Kidney (tissue), 14 donors: ENCODE results near the gene SLC25A31. TPM values are rescaled to one million over a fixed set of nuclear protein-coding genes. Genes with fewer than 3 reads are reported as not detected.
A peak's percentile ranks its signal among the peaks of the same experiment; 100 is the strongest.

ENCODE experiments used
- DNase-seq, 5 donors: peaks; one replicate each; pipeline ENCODE4 v3.0.0-alpha.2; 2013 to 2020
- FAIRE-seq: peaks from 2 replicates; lab custom pipeline; 2012; peaks lifted over from hg19 to GRCh38; lab: Jason Lieb, UNC
- H3K27ac ChIP-seq, 2 donors: one replicate each; pipeline ENCODE4 v1.7.0; 2013; ENCODE audit warnings: low read depth in 2 of 2, low read length in 2 of 2, inconsistent platforms in 1 of 2
- H3K27me3 ChIP-seq: one replicate; pipeline ENCODE4 v1.7.1; 2013; ENCODE audit warnings: low read length, inconsistent platforms; ENCODE audit not compliant: control insufficient read depth, insufficient read depth
- H3K36me3 ChIP-seq, 3 donors: one replicate each; pipeline versions ENCODE4 v1.7.0 to v1.7.1; 2013; ENCODE audit warnings: low read length in 3 of 3, control low read depth in 1 of 3, inconsistent platforms in 1 of 3; ENCODE audit not compliant: insufficient read depth in 3 of 3, control insufficient read depth in 2 of 3
- H3K4me1 ChIP-seq, 3 donors: one replicate each; pipeline versions ENCODE4 v1.7.0 to v1.7.1; 2013; ENCODE audit warnings: low read length in 3 of 3, inconsistent platforms in 1 of 3, low read depth in 1 of 3; ENCODE audit not compliant: control insufficient read depth in 2 of 3, insufficient read depth in 2 of 3
- H3K4me3 ChIP-seq, 3 donors: one replicate each; pipeline versions ENCODE4 v1.7.0 to v1.8.1; 2013; ENCODE audit warnings: low read length in 3 of 3, control low read depth in 1 of 3, inconsistent platforms in 1 of 3
- H3K9ac ChIP-seq, 3 donors: one replicate each; pipeline versions ENCODE4 v1.7.0 to v1.7.1; 2013; ENCODE audit warnings: low read length in 3 of 3, control low read depth in 1 of 3, inconsistent platforms in 1 of 3
- H3K9me3 ChIP-seq, 3 donors: one replicate each; pipeline versions ENCODE4 v1.7.0 to v1.7.1; 2013; ENCODE audit warnings: low read length in 3 of 3, control low read depth in 1 of 3, inconsistent platforms in 1 of 3; ENCODE audit not compliant: control insufficient read depth in 2 of 3, insufficient read depth in 1 of 3
- intact Hi-C: fragments of 100-400 bp; cut with DNase I; formaldehyde crosslinking; loops from one replicate; pipeline ENCODE4 v1.11.1; 2022
- polyA plus RNA-seq: library from polyadenylated mRNA; stranded (reverse); fragments of 350-450 nt; fragmentation: Illumina TruSeq; extraction: RNeasy Lipid Tissue Mini Kit (QIAGEN cat#74804); gene quantifications from one replicate; pipeline ENCODE4 v1.2.3, GENCODE V29; 2014; ENCODE audit warnings: low read depth, low replicate concordance; ENCODE audit not compliant: insufficient read depth
- total RNA-seq: library from RNA; stranded (reverse); fragmentation: NEBNext Ultra II Directional; extraction: Animal tissue kit (Norgen Biotek cat#: 25700); gene quantifications from one replicate; pipeline ENCODE4 v1.2.1, GENCODE V29; 2021
- TF ChIP-seq, protein P1 (sequence below): IDR thresholded peaks from 3 replicates; pipeline ENCODE4 v1.5.1; 2012; ENCODE audit warnings: mild to moderate bottlenecking, moderate library complexity, borderline replicate concordance; ENCODE audit not compliant: insufficient read depth; ENCODE audit errors: extremely low read depth
- donor health status: control.
- donor health status: control.
- donor health status: control.
- donor health status: control.
- donor health status: control.
- donor health status: DM: yes; HTN: yes; CAD: no.
- donor health status: Normal renal cell carcinoma (clear cell type).

SLC25A31 gene
- total and polyA plus RNA-seq, 2 donors from 2014 or later = not detected

DNA sequence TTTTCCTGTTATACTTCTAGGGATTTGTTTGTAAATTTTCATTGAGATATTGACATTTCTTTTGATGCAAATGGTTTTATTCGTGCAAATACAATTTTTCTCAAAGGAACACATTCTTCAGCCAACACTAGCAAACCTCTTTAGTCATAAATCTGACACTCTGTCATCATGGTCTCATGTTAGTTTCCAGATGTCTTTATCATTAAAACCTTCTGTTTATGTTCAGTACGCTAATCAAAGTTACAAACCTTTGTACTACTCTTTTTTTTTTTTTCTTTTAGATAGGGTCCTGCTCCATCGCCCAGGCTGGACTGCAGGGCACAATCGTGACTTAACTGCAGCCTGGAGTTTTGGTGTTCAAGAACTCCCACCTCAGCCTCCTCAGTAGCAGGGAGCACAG lies 7.1 kb downstream of the SLC25A31 start:
- Histone ChIP-seq H3K9me3 (no peaks in the 10 kb centered on the region), H3K4me1 (no peaks in the 10 kb centered on the region), H3K4me3 (no peak overlapping the region), H3K9ac (no peak overlapping the region), H3K27me3 (no peaks in the 10 kb centered on the region), H3K36me3 (no peaks in the 10 kb centered on the region), H3K27ac (no peak overlapping the region)
- no peak for FAIRE-seq
- intact Hi-C loops = no loop called here
- TF ChIP-seq, protein P1, sequence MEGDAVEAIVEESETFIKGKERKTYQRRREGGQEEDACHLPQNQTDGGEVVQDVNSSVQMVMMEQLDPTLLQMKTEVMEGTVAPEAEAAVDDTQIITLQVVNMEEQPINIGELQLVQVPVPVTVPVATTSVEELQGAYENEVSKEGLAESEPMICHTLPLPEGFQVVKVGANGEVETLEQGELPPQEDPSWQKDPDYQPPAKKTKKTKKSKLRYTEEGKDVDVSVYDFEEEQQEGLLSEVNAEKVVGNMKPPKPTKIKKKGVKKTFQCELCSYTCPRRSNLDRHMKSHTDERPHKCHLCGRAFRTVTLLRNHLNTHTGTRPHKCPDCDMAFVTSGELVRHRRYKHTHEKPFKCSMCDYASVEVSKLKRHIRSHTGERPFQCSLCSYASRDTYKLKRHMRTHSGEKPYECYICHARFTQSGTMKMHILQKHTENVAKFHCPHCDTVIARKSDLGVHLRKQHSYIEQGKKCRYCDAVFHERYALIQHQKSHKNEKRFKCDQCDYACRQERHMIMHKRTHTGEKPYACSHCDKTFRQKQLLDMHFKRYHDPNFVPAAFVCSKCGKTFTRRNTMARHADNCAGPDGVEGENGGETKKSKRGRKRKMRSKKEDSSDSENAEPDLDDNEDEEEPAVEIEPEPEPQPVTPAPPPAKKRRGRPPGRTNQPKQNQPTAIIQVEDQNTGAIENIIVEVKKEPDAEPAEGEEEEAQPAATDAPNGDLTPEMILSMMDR = no peak
- peak in 1 of 5 donors; percentile 5 for DNase-seq

DNA sequence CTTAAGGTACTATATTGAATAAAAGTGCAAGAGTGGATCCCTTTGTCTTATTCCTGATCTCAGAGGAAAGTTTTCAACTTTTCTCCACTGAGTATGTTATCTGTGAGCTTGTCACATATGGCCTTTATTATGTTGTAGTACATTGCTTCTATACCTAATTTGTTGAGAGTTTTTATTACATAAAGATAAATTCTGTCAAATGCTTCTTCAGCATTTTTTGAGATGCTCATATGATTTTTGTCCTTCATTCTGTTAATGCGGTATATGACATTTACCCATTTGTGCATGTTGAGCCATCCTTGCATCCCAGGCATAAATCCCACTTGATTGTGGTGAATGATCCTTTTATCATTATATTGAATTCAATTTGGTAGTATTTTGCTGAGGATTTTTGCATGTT lies 11.0 kb downstream of the SLC25A31 start:
- Histone ChIP-seq H3K4me3 (no peak overlapping the region), H3K4me1 (no peaks in the 10 kb centered on the region), H3K27ac (no peak overlapping the region), H3K36me3 (no peaks in the 10 kb centered on the region), H3K9me3 (no peaks in the 10 kb centered on the region), H3K9ac (no peak overlapping the region), H3K27me3 (no peaks in the 10 kb centered on the region)
- TF ChIP-seq, protein P1 = no peak
- DNase-seq = no peak
- intact Hi-C loops = no loop called here
- FAIRE-seq = no peak

DNA sequence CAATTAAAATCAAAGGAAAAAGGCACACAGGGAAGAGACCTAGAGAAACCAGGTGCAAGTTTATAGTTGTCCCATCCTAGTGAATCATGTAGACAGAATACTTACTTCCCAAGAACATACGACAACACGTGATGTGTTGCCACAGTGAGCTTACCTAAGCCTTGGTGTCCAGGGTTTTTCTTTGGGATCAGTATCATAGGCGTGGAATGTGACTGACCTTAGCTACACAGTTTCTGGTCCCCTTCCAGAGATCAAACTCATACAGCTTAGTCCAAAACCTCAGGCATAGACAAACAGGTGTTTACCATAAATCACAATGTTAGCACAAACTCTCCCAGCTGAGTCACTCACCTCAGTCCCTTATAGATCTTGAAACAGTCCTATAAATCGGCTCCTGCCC lies 17.7 kb downstream of the SLC25A31 start:
- Histone ChIP-seq H3K27ac (no peak overlapping the region), H3K9ac (no peak overlapping the region), H3K4me3 (no peak overlapping the region), H3K36me3 (no peaks in the 10 kb centered on the region), H3K4me1 (no peaks in the 10 kb centered on the region), H3K27me3 (no peaks in the 10 kb centered on the region), H3K9me3 (no peaks in the 10 kb centered on the region)
- FAIRE-seq (no peak), DNase-seq (no peak)
- TF ChIP-seq, protein P1 = no peak
- intact Hi-C loops = no loop called here

DNA sequence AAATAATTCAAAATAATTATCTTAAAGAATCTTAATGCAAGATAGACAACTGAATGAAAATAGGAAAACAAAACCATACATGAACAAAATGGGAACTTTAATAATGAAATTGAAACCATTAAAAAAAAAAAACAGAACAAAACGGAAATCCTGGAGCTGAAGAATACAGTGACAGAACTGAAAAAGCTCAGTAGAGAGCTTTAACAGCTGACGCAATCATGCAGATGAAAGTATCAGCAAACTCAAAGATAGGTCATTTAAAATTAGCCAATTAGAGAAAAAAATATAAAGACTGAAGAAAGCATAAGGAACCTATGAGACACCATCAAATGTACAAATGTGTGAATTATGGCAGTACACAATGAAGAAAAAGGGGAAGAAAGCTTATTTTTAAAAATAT lies 18.8 kb downstream of the SLC25A31 start:
- no peak for DNase-seq
- H3K9ac ChIP-seq = no peak overlapping the region
- H3K27ac ChIP-seq = no peak overlapping the region
- TF ChIP-seq, protein P1 = no peak
- intact Hi-C loops = no loop called here
- H3K4me3 ChIP-seq = no peak overlapping the region
- H3K36me3 ChIP-seq = no peaks in the 10 kb centered on the region
- H3K4me1 ChIP-seq = no peaks in the 10 kb centered on the region
- no peaks in the 10 kb centered on the region for H3K9me3 ChIP-seq
- no peaks in the 10 kb centered on the region for H3K27me3 ChIP-seq
- FAIRE-seq = no peak
